HPDE6-E6E7 (cell line): ENCODE data around the gene POLE.

ENCODE experiments used
- DNase-seq: peaks from one replicate; pipeline ENCODE4 v3.0.0; 2011; ENCODE audit warnings: missing footprints; ENCODE audit errors: extremely low spot score

The POLE gene

DNA sequence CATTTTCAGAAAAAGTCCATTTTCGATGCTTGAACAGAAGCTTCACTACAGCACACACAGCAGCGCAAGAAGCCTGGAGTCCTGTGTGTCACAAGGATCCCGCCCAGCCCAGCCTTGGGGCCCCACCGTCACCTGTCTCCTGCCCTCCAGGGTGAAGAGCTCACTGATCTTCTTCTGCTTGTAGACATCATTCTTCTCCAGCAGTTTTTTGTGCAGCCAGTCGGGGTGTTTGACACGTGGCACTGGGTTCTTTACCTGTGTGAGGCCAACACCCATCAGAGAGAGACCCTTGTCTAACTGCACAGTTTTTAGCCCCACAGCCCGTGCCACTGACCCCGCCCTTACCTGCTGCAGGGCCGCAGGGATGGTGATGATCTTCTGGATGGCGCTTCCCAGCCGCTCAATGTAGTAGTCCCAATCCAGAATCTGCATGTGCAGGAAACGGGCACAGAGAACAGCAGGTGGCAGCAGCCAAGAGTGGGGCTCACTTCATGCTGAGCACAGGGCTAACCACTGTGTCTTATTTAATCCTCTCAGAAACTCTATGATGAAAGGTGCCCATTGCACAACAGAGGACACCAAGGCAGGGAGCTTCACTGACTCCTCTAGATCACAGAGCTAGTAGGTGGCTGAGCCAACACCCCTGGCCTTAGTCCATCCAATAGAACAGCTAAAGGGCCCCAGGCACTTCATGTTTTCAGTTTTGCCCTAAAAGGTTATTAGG, 30.0 kb downstream of the POLE start:
- no peak for DNase-seq

DNA sequence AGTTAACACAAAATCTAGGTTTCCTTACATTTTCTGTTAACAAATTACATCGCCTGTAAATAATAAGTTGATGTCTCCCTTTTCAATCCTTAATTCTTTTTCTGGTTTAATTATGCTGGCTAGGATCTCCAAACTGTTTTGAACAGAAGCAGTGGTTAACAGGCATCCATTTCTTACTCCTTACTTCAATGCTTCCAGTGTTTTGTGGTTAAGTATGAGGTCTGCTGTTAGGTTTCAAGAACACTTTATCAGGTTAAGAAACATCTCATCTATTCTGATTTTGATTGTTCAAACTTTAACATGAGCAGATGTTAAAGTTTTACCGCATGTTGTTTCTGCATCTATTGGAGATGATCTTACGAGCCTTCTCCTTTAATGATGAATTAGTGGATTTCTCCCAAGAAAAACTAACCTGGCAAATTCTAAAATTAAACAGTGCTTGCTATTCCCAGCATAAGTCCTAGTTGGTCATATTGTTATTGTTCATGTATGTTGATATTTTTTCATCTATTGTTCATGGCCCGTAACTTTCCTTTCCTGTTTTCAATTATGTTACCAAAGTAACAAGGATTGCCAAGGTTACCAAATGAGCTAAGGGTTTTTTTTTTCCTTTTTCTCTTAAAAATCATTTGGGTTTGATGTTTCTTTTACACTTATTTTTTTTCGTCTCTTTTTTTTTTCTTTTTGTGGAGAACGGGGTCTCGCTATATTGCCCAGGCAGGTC, 33.4 kb downstream of the POLE start:
- no peak for DNase-seq

DNA sequence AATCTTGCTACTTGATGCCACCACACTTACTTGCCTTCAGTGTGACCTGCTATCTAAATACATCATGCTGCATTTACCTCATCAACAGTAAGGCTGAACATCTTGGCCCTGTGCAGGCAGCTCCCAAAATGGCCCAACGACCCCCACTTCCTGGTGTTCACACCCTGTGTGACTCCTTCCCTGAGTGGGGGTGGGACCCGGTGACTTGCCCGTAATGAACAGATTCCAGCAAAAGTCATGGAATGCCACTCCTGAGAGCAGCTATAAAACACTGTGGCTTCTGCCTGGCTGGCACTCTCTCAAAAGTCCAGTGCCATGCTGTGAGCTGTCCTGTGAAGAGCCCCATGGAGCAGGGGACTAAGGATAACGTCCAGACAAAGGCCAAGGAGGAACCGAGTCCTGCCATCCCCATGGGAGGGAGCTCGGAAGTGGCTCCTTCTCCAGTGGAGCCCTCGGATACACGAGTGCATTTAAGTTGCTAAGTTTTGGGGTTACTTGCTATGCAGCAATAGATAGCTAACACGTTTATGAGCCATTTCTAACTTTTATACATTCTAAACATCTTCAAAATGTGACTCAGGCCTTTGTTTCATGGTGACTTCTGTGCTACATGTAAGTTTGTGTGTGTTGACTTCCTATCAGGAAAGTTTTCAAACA, 35.6 kb downstream of the POLE start:
- DNase-seq = no peak

DNA sequence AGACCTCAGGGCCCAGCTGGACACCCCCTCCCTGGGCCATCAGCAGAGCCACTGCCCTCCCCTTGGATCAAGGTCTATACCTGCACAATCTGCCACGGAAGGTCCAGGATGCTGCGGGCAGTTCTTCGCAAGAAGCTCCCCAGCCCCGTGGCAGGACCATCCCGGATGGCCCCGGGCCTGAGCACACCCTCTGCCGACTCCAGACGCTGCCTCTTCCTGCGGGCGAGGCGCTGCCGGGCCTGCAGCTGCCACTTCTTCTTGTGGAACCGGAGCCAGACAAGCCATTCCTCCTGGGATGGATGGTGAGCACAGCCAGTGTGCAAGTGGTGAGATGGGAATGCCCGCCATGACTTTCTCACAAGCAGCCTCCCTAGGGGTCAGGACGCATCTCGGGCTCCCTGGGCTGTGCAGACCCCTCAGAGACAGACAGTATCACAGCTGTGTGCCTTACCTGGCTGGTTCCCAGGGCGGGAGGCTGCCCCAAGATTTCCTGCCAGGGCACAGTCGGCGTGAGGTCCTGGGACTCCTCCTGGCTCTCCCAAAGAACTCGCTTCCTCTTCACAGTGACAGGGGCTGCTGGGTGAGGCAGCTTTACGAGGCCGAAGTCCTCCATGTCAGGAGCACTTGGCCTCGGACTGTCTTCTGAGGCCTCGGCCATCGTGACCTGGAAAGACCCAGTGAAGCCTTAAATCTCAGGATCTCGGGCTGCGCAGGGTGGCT, 37.8 kb downstream of the POLE start:
- no peak for DNase-seq

DNA sequence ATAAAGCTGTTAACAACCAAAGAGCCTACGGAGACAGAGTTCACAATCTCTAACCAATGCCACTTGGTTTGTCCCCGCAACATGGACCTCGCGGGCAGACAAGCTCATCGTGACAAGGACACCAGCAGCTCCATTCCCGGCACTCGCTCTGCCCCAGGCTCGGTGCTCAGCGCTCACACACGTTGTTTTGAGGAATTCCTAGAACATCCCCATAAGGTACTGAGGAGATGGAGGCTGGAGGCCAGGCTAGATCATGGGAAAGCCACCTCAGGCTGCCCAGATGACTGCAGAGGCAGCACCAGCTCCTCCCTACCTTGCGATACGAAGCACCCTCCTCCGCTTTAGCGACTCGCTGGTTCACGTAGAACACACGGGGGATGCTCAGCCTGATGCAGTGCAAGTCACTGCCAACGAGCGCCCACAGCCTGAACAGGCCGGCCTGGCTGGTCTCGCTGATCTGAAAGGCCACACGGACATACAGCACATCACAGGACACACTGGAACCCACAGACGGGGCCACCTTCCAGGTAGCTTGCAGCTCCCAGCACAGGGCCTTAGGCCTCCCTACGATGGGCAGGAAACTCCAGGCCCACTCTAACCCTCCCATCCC, 38.4 kb downstream of the POLE start:
- DNase-seq = no peak

DNA sequence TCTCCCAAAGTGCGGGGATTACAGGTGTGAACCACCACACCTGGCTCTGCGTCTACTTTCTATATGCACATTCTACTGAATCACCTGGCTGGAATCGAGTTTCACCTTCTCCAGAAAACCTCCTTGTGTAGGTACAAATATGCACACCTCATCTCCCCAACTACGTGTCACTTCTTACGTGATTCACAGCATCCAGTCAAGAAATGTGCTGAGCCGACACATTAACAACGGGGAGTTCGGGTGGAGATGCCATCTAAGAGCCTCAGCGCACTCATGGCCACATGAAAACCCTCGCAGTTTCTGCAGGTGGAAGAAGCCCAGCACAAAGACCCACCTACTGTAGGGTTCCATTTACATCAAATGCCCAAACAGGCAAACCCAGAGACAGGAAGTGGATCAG, 39.3 kb downstream of the POLE start:
- DNase-seq = no peak

DNA sequence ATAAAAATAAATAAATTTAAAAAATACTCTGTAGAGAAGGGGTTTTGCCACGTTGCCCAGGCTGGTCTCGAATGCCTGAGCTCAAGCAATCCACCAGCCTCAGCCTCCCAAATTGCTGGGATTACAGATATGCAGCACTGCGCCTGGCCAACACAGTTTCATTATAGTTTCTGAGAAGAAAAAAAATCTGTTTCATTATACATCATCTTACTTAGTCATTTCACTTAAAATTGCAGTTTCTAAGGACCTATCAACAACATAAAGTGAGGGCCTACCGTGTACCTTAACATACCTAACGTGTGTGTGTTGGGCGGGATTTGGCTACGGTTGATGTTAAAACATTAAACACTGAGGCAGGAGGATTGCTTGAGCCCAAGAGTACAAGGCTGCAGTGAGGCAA, 40.3 kb downstream of the POLE start:
- no peak for DNase-seq

DNA sequence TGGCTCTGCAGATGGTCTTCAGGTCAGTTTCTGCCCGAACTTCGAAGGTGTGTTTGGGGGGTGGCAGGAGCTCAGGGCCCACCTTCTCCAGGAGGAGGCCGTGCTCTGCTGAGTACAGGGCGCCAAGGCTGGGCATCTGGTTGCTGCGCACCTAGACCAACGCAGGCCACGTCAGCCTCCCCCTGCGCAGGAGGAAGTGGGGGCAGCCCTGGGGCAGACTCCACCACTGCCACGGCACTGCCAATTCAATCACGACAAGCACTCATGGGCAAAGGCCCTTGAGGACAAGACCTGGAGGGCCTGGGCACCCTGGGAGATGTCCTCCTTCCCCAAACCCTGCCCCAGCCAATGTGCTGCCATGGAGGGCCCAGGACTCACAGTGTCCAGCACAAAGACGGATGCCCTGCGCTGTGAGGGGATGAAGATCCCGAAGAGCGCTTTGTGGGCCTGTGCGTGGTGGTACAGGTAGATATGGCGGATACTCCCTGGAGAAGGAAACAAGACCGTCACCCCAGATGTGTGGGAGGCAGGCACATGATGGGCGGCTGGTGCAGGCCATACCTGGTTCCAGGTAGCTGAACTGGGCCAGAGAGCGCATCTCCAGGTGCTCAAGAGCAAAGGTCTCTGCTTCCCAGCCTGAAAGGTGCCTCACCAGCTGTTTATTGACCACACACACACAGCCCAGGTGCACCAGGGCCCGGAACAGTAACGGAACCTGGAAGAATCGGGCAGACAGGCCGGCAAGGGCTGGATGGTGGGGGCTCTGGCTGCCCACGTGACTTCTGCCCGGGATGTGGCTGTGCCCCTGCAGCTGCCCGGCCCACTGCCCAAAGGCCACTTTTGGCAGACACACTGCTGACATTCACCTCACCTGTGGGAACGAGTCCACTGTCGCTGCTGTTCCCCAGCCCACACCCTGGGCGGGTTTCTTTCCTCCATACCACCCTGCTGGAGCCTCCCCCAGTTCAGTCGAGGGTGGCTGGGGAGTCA, 44.0 kb downstream of the POLE start:
- no peak for DNase-seq

DNA sequence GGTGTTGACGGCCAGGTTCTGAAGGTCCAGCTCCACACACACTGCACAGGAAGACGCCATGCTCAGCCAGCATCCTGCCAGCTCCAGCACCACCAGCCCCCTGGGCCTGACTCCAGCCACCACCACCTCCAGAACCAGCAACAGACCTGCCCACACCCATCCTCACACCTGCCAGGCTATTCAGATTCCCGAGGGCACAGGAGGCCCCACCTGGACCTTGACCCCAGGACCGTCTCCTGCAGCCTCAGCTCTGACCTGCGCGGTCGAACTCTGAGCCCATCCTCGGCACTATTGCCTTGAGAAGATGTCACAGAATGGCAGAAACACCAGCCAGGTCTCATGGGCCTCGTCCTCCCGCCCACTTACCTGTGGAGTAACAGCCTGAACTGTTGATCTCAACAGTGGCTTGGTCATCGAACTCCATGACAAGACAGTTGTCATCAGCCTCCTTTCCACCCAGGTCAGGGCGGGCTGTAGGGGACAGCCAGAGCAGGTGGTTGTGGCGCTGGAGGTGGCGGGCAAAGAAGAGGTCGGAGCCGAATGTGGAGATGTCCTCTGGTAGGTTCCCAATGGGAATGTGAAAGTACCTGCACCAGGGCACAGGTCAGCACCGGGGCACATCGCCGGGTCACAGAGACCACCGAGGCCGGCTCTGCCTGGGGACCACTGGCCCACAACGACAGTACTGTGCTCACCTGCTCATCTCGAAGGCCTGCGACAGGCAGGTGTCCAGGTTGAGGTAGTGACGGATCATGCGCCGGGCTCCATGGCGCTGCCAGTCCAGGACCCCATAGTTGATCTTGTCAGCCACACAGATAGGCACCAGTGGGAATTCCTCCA, 45.1 kb downstream of the POLE start:
- no peak for DNase-seq

DNA sequence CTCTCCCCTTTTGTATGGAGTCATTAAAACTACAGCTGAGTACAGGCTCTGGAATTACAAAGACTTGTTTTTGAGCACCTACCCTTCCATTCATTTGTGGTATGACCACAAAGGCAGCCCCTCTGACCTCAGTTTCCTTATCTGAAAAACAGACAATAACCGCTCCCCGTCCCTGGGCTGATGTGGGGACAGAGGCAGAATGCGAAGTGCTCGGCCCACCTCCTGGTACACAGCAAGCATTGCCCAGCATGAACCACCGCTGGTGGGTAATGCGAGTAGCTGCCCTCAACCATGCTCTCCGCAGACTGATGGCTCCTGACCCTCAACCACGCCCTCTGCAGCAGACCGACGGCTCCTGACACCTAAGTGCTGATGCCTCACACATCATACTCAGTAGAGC, 46.2 kb downstream of the POLE start:
- DNase-seq = no peak

DNA sequence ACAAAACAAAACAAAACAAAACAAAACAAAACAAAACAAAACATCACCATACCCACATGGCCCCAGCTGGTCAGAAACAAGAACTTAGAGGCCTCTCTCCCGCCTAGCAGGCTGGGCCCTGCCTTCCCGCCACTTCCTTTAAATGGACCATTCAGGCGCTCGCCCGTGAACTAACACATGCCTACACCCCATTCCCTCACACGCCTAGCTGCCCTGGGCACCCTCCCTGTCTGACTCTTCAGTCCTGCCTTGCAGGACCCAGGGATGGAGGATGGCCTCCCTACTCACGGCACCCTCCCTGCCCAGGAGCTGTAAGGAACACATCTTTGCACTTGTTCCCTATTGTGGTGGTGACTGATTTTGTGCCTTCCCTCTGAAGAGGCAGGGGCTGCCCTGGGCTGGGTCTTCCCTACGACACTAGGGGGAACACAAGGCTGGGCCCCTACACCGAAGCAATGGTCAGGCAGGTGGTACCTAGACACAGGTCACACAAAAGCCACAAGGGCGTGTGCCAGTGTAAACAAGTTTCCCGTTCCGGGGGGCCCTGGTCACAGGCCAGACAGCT, 47.1 kb downstream of the POLE start:
- no peak for DNase-seq

DNA sequence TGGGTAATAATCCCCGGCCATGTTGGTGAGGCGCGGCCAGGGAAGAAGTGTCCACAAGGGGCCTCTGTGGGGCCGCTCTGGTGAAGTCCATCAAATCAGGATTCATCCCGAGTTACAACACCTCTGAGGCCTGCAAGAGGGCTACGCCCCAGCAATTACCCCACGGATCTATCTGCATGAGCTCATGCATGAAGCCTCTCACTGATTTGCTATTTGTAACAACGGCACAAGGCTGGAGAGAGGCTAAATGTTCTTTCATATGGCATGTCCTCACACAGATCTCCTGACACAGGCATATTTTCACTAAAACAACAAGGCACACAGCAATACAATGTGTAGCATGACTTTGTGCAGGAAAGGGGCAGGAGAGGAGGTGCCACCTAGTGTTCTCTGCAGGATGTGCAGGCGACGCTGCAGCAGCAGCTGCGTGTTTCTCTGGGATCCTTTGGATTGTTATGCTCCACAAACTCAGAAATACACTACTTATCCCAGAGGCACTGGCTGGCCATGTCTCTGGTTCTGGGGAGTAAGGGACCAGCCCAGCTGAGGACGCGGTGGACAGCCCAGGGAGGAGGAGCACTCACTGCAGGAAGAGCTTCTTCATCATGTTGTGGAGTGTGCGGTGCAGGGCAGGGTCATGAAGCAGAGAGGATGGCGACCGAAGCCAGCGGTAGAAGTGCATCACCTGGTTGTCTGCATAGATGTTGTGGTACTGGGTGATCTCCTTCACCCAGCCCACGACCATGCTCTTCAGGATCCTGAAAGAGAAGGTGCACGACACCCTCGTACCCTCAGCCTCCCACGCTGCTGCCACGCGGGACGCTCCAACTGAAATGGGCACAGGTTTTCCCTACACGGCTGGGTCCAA, 48.4 kb downstream of the POLE start:
- peak; percentile 46 for DNase-seq

DNA sequence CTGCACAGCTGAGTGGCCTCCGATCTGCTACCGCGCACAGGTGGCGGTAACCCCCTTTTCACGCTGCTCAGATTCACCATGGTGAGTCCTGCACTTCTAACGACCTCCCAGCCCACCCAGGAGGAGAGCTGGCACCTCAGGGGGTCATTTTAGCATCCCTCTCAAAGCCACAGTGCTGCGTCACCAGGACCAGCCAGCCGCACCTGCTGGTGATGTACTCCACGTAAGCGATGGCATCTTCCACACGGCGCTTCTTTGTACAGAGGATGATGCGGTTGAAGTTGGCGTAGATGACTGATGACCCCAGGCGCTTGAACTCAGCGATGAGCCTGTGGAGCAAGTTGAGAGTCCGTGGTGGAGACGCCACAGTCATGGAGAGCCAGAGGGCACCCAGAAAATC, 49.3 kb downstream of the POLE start:
- DNase-seq = no peak

DNA sequence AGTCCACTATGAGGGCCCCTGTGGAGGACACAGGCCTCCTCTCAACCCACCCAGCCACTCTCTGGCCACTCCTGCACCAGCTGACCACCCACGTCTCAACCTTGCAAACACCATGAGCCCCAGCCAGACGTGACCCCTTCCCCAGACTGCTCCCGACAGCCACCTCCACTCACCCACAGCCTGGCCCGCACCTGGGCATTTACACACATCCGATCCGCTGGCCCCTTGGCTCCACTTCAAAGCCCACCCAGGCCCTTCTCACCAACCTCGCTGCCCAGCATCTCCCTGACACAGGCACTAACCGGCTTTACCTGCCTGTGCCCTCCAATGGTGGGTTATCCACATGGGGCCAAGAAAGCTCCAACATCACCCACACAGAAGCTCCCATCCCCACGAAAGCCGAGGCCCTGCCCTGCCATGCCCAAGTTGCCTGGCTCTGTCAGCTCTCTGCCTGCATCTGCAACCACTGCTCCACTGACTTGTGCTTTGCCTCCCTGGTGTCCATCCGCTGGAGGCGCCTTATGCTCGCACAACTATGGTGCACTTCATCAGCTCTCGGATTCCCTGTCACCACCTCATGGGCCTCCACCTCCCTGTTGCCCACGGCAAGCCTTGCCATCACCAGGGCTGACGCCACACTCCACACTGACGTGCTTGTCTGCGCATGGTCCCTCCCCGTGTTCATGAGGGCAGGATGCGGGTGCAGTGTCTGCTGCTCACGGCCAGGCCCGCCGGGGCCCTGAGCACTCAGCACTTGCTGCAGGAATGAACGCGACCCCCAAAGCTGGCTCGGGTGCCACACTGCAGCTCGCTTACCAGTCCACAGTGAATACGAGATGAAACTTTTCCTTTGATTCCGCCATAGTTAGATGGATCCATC, 51.8 kb downstream of the POLE start:
- DNase-seq = no peak

DNA sequence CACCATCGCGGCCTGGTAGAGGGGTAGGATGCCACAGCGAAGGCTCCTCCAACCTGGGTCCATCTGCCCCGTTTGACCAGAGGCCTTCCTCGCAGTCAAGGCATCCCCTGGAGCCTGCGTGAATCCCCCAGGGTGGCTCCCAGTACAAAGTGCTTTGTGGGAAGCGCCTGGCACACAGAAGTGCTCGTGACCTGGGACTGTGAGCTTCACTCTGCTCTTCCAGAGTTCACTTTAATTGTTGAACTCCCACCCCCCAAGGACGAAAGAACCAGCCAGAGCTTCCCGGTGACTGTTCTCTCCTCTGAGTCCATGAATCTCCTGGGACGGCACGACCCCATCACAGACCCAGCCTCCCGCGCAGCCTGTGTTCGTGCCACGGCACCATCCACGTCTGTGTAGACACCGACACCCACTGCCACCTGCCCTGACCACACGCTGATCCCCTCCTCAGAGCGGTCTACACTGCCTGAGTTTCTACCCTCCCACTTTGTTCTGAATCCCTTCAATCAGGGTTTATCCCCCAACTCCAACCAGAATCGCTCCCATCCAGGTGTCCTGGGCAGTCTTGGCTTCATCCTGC, 52.6 kb downstream of the POLE start:
- DNase-seq = no peak

DNA sequence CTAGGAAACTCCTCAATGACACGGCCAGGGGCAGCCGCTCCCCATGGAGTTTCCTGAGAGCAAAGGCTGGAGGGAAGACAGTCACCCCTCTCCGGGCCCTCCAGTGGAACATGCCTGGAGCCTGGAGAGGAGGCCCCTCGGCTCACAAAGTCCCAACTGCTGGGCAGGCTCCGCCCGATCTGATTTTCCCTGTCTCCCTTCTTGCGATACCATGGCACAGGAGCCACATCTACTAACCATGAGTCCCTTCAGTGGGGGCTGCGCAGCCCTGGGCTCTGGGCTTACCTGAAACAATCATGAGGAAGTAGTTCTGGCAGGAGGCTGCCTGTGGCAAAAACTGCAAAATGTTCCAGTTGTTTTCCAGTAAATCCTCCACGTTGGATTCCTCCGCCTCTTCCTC, 53.2 kb downstream of the POLE start:
- DNase-seq = no peak

DNA sequence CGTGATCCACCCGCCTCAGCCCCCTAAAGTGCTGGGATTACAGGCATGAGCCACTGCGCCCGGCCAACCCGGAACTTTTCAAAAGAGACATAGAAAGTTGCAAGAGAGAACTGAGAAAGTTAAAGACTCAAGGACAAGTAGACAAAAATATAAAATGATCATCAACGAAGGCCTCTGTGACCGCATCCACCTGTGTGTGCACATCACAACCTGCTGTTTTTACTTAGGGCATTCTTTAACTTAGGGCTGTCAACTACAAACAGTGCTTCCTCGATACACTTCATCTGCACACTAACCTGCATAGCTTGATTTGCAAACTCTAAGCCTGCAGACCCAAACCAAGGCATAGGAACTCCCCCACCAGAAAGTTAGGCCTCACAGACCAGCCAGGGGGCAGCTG, 53.7 kb downstream of the POLE start:
- DNase-seq = no peak
